ENCODE data around the gene JUP. TPM values are rescaled to one million over a fixed set of nuclear protein-coding genes. Genes with fewer than 3 reads are reported as not detected.
A peak's percentile ranks its signal among the peaks of the same experiment; 100 is the strongest.

Gene JUP
- total and polyA plus RNA-seq, 9 donors = 7.0 to 153 (median 52.6) TPM

DNA sequence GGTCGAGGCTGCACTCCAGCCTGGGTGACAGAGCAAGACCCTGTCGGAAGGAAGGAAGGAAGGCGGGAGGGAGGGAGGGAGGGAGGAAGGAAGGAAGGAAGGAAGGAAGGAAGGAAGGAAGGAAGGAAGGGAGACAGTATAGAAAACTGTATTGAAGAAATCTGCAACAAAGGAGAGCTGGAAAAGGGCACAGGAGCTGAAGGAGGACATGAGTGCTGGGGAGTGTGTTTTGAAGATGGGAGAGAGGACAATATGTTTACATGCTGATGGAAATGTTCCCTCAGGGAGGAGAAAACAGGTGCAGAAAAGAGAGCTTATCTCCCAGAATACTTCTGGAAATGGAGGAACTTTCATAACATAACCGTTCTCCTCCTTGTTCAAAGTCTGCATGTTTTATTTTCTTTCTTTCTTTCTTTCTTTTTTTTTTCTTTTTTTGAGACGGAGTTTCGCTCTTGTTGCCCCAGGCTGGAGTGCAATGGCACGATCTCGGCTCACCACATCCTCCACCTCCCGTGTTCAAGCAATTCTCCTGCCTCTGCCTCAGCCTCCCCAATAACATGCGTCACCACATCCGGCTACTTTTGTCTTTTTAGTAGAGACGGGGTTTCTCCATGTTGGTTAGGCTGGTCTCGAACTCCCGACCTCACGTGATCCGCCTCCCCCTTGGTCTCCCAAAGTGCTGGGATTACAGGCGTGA is 49.4 kb downstream of the JUP start:
- 67 to 68% (median 67%) methylated on average over 17 of the region's 17 CpGs for WGBS, 3 donors
- no peaks in the 10 kb centered on the region for H3K9me3 ChIP-seq
- no peak overlapping the region for H3K27ac ChIP-seq
- TF ChIP-seq, protein P1, sequence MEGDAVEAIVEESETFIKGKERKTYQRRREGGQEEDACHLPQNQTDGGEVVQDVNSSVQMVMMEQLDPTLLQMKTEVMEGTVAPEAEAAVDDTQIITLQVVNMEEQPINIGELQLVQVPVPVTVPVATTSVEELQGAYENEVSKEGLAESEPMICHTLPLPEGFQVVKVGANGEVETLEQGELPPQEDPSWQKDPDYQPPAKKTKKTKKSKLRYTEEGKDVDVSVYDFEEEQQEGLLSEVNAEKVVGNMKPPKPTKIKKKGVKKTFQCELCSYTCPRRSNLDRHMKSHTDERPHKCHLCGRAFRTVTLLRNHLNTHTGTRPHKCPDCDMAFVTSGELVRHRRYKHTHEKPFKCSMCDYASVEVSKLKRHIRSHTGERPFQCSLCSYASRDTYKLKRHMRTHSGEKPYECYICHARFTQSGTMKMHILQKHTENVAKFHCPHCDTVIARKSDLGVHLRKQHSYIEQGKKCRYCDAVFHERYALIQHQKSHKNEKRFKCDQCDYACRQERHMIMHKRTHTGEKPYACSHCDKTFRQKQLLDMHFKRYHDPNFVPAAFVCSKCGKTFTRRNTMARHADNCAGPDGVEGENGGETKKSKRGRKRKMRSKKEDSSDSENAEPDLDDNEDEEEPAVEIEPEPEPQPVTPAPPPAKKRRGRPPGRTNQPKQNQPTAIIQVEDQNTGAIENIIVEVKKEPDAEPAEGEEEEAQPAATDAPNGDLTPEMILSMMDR (IDR thresholded peaks at IDR 0.05) = no peak
- TF ChIP-seq POLR2A (IDR thresholded peaks at IDR 0.05) = no peak
- TF ChIP-seq EP300 (IDR thresholded peaks at IDR 0.05) = no peak
- no peak overlapping the region for H3K4me3 ChIP-seq
- no peaks in the 10 kb centered on the region for H3K27me3 ChIP-seq
- intact Hi-C loops (cut with DNase I) = loop anchor here in 1 of 4 donors (1.0 kb wide), 1 partner anchor 64 kb away; no protein-coding TSS in a partner anchor
- H3K4me1 ChIP-seq (ENCODE audit: insufficient read depth) = peaks cover 4% of the 10 kb centered on the region
- no peak for DNase-seq
- H3K36me3 ChIP-seq = no peaks in the 10 kb centered on the region

DNA sequence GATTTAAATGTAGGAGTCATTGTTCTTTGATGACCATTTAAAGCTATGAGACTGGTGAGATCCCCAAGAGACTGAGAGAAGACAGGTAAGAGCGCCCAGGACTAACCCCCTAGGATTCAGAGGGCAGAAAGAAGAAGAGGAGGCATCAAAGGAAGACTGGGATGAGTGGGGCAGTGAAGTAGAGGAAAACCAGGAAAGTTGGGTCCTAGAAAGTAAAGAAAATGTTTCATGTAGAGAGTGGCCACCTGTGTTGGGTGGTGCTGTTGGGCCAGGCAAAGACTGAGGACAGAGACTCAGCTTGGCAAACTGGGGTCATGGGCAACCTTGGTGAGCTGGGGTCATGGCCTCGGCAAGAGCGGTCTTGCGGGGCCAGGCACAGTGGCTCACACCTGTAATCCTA is 50.8 kb downstream of the JUP start:
- intact Hi-C loops (cut with DNase I) = no loop called here
- H3K27me3 ChIP-seq = no peaks in the 10 kb centered on the region
- 88 to 89% (median 89%) methylated on average over 4 of the region's 4 CpGs for WGBS, 3 donors

DNA sequence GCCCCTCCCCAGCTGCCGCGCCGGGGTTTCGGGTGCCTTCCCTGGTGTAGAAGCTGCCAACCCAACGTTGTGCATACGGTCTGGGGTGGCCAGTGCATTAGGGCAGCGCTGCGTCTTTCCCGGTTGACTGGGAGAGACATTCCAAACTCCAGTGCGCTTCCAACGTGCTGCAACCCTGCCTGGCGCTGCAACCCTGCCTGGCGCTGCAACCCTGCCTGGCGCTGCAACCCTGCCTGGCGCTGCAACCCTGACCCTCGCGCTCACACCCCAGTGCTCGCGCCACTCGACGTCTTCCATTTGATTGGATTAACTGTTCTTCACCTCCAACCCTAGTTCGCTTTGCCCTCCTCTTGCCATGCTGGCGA is 51.6 kb downstream of the JUP start:
- intact Hi-C loops (cut with DNase I) = no loop called here
- 2% methylated on average over 16 to 23 of the region's 23 CpGs for WGBS, 3 donors

More for the DNA sequence above, 50.8 kb downstream of the JUP start:
- Histone ChIP-seq H3K4me3 (no peak overlapping the region), H3K36me3 (no peaks in the 10 kb centered on the region), H3K9me3 (no peaks in the 10 kb centered on the region), H3K27ac (no peak overlapping the region), H3K4me1 (ENCODE audit: insufficient read depth) (peaks cover 4% of the 10 kb centered on the region)
- no peak for DNase-seq
- TF ChIP-seq EP300 (IDR thresholded peaks at IDR 0.05) (no peak), POLR2A (IDR thresholded peaks at IDR 0.05) (no peak)
- TF ChIP-seq, protein P1 (IDR thresholded peaks at IDR 0.05) = no peak

DNA sequence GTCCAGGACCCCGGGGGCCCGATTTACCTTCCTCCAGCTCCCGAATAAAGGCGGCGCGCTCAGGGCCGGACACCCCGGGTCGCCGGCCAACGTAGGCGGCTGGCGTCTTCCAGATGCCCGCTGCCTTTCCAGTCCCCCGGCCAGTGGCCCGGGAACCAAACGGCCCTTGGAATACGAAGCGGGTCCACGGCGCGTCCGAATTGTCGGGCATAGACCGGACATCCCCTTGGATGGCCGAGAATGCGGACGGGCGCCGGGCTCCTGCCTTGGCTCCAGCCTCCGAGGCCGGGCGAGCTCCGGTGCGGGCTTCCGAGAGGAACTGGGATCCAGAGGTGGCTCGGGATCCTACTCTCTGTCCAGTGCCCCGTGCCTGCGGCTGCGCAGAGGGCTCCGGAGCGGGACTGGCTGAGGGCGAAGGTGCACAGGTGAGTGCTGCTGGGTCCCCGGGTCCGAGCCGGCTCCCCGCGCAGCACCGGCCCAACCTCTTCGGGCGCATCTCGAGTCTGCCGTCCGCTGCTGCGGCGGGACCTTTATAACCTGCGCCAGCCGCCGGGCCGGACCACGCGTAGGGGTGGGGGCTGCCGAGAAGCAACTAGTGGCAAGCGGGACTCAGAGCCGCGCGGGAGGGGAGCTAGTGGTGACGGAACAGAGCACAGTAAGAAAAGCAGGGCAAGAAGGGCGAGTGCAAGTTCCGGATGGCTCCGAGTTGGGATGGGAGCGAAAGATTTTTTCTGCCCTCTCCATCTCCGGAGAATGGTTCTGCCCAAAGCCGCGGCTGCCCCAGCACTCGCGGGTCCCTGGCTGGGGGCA is 52.2 kb downstream of the JUP start, which contains the start of gene HAP1:
HAP1 (minus strand) TSS at position 505 of the 810 bp plus-strand sequence; CDS start at position 496, 9 bp downstream.
- intact Hi-C loops (cut with DNase I) = no loop called here
- no peaks in the 10 kb centered on the region for H3K27me3 ChIP-seq
- H3K4me1 ChIP-seq (ENCODE audit: insufficient read depth) = peaks cover 4% of the 10 kb centered on the region
- peak within 1 kb of the TSS; percentile 36 for H3K4me3 ChIP-seq
- no peaks in the 10 kb centered on the region for H3K36me3 ChIP-seq
- no peak within 1 kb of the TSS for H3K27ac ChIP-seq
- H3K9me3 ChIP-seq = no peaks in the 10 kb centered on the region
- DNase-seq = peak in 3 of 5 donors; percentile 32 to 59 (median 55)
- TF ChIP-seq EP300 (IDR thresholded peaks at IDR 0.05) (no peak), POLR2A (IDR thresholded peaks at IDR 0.05) (peak; percentile 20)
- TF ChIP-seq, protein P1 (IDR thresholded peaks at IDR 0.05) = no peak
- 0 to 1% (median 0%) methylated on average over 45 to 77 of the region's 77 CpGs for WGBS, 3 donors

More for the DNA sequence above, 51.6 kb downstream of the JUP start:
- Histone ChIP-seq H3K36me3 (no peaks in the 10 kb centered on the region), H3K27ac (no peak overlapping the region), H3K4me1 (ENCODE audit: insufficient read depth) (peaks cover 4% of the 10 kb centered on the region), H3K9me3 (no peaks in the 10 kb centered on the region), H3K27me3 (no peaks in the 10 kb centered on the region), H3K4me3 (peak overlapping the region; percentile 36)
- TF ChIP-seq EP300 (IDR thresholded peaks at IDR 0.05) (no peak), POLR2A (IDR thresholded peaks at IDR 0.05) (no peak)
- TF ChIP-seq, protein P1 (IDR thresholded peaks at IDR 0.05) = no peak
- peak in 1 of 5 donors; percentile 39 for DNase-seq
